Ovary (tissue), 3 donors: ENCODE results near the gene GCNT2.

ENCODE experiments used
- EP300 ChIP-seq: sonication (generic); formaldehyde crosslinking; IDR thresholded peaks from one replicate; pipeline ENCODE4 v1.6.1; 2017; ENCODE audit warnings: antibody characterized with exemption
- POLR2A ChIP-seq: fragments of 450-650 bp; IDR thresholded peaks from one replicate; pipeline ENCODE4 v1.6.1; 2017; ENCODE audit warnings: antibody characterized with exemption, mild to moderate bottlenecking, moderate library complexity
- TF ChIP-seq, protein P1 (sequence below), 3 donors: fragments of 450-650 bp in 2 of 3; fragments of 200-600 bp in 1 of 3; IDR thresholded peaks; one replicate each; pipeline versions ENCODE4 v1.5.1 to v1.8.0; 2016 to 2022; ENCODE audit warnings: antibody characterized with exemption in 3 of 3, mild to moderate bottlenecking in 1 of 3
- donor health status: DM: no; HTN: no; CAD: no.

DNA sequence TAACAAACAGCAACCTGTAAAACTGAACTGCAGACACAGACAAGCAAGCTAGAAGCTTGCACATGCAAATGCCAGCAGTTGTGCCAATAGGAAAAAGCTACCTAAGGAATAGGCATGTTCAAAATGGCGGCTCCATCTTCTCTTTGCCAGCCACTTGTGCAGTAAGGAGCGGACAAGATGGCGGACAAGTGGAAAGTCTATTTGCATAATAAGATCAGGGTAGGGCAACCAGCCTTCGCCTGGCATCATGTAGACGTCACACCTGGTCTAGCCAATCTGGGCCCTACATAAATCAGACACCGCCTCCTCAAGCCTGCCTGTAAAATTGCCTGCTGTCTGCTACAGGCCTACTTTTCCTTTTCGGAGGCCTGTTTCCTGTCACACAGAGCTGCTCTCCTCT, 155.3 kb downstream of the GCNT2 start:
- TF ChIP-seq, protein P1, sequence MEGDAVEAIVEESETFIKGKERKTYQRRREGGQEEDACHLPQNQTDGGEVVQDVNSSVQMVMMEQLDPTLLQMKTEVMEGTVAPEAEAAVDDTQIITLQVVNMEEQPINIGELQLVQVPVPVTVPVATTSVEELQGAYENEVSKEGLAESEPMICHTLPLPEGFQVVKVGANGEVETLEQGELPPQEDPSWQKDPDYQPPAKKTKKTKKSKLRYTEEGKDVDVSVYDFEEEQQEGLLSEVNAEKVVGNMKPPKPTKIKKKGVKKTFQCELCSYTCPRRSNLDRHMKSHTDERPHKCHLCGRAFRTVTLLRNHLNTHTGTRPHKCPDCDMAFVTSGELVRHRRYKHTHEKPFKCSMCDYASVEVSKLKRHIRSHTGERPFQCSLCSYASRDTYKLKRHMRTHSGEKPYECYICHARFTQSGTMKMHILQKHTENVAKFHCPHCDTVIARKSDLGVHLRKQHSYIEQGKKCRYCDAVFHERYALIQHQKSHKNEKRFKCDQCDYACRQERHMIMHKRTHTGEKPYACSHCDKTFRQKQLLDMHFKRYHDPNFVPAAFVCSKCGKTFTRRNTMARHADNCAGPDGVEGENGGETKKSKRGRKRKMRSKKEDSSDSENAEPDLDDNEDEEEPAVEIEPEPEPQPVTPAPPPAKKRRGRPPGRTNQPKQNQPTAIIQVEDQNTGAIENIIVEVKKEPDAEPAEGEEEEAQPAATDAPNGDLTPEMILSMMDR (IDR thresholded peaks at IDR 0.05): no peak
- no peak for TF ChIP-seq POLR2A
- no peak for TF ChIP-seq EP300
